Cardiac septum (tissue), 1 donor: ENCODE measurements around the gene ALOXE3. TPM values are rescaled to one million over a fixed set of nuclear protein-coding genes. Genes with fewer than 3 reads are reported as not detected.

Experiments
- DNase-seq: peaks from one replicate; pipeline ENCODE4 v3.0.0-alpha.2; 2020; ENCODE audit warnings: low spot score
- intact Hi-C: fragments of 100-400 bp; cut with DNase I; formaldehyde crosslinking; loops from one replicate; pipeline ENCODE4 v1.14.0; 2022
- microRNA-seq: library from miRNA; unstranded; fragments of <30 nt; microRNA quantifications from one replicate; pipeline ENCODE4 v1.2.0, GENCODE V29; 2020
- total RNA-seq: library from RNA; stranded (reverse); fragmentation: NEBNext Ultra II Directional; extraction: Animal tissue kit (Norgen Biotek cat#: 25700); gene quantifications from one replicate; pipeline ENCODE4 v1.2.1, GENCODE V29; 2021
- donor health status: DM: no; HTN: no; CAD: no.

ALOXE3 gene
- total RNA-seq, 1 donor from 2014 or later: not detected

GRCh38 chr17:8046306-8046928 lies 71.9 kb downstream of the ALOXE3 start:
- intact Hi-C loops: no loop called here
- no peak for DNase-seq

Small RNA genes lying within 50 kb of the gene (microRNA-seq; reads per million reads assigned to microRNA genes)
- gene MIR4314 (not detected), gene MIR6883 (1.3 reads per million)

Other genes with a start within 250 kb of the ALOXE3 start
- 14.2 TPM for gene CHD3, start 229.7 kb downstream of the ALOXE3 start, total RNA-seq
- 1.00 TPM for gene RNF227, start 202.2 kb downstream of the ALOXE3 start, total RNA-seq
- gene KCNAB3, start 188.7 kb downstream of the ALOXE3 start, total RNA-seq: 0.43 TPM
- gene TRAPPC1, start 186.6 kb downstream of the ALOXE3 start, total RNA-seq: 114 TPM
- 12.0 TPM for gene CNTROB, start 186.3 kb downstream of the ALOXE3 start, total RNA-seq
- gene GUCY2D, start 115.9 kb downstream of the ALOXE3 start, total RNA-seq: not detected
- gene ALOX15B, start 79.5 kb downstream of the ALOXE3 start, total RNA-seq: not detected
- gene ALOX12B, start 30.8 kb downstream of the ALOXE3 start, total RNA-seq: not detected
- 0.65 TPM for gene HES7, start 5.6 kb upstream of the ALOXE3 start, total RNA-seq
- gene PER1, start 33.9 kb upstream of the ALOXE3 start, total RNA-seq: 47.8 TPM
- gene VAMP2, start 44.4 kb upstream of the ALOXE3 start, total RNA-seq: 63.9 TPM
- 8.7 TPM for gene TMEM107, start 57.9 kb upstream of the ALOXE3 start, total RNA-seq
- 6.8 TPM for gene BORCS6, start 71.7 kb upstream of the ALOXE3 start, total RNA-seq
- gene AURKB, start 92.1 kb upstream of the ALOXE3 start, total RNA-seq: 0.83 TPM
- 13.4 TPM for gene CTC1, start 129.5 kb upstream of the ALOXE3 start, total RNA-seq
- gene PFAS, start 130.8 kb upstream of the ALOXE3 start, total RNA-seq: 11.2 TPM
- gene RANGRF, start 170.2 kb upstream of the ALOXE3 start, total RNA-seq: 23.7 TPM
- 4.0 TPM for gene SLC25A35, start 176.9 kb upstream of the ALOXE3 start, total RNA-seq
- gene ARHGEF15, start 191.7 kb upstream of the ALOXE3 start, total RNA-seq: 18.3 TPM
- not detected for gene ODF4, start 221.3 kb upstream of the ALOXE3 start, total RNA-seq